ENCODE results near the gene DIS3L2.

DNA sequence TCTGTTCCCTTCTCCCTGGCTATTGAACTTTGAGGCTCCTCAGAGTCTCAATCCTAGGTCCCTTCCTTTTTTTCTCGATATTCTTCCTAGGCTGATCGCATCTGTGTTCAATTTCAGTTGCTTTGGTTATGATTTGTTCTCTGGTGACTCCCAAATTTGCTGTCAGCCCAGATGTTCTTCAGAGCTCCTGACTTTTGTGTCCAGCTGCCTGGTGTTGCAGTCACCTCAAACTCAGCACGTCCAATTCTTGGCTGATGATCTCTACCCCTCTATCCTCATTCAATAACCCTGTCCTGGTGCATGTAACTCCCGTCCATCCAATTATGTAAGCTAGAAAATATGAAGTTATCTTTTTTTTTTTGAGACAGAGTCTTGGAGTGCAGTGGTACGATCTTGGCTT is 31.4 kb downstream of the DIS3L2 start:
- no peak for TF ChIP-seq EZH2phosphoT487 (IDR thresholded peaks at IDR 0.05; ENCODE audit: borderline replicate concordance)
- TF ChIP-seq, protein P1, sequence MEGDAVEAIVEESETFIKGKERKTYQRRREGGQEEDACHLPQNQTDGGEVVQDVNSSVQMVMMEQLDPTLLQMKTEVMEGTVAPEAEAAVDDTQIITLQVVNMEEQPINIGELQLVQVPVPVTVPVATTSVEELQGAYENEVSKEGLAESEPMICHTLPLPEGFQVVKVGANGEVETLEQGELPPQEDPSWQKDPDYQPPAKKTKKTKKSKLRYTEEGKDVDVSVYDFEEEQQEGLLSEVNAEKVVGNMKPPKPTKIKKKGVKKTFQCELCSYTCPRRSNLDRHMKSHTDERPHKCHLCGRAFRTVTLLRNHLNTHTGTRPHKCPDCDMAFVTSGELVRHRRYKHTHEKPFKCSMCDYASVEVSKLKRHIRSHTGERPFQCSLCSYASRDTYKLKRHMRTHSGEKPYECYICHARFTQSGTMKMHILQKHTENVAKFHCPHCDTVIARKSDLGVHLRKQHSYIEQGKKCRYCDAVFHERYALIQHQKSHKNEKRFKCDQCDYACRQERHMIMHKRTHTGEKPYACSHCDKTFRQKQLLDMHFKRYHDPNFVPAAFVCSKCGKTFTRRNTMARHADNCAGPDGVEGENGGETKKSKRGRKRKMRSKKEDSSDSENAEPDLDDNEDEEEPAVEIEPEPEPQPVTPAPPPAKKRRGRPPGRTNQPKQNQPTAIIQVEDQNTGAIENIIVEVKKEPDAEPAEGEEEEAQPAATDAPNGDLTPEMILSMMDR (conservative IDR thresholded peaks at IDR 0.05; ENCODE audit: low read length), result no peak
